ENCODE data around the gene PSMF1. TPM values are rescaled to one million over a fixed set of nuclear protein-coding genes. Genes with fewer than 3 reads are reported as not detected.
A peak's percentile ranks its signal among the peaks of the same experiment; 100 is the strongest.

Gene PSMF1
- total RNA-seq, 1 experiment from 2014 or later = 90.8 TPM

GRCh38 chr20:1186367-1186991 is 68.1 kb downstream of the PSMF1 start:
- H2AK5ac ChIP-seq (ENCODE audit: insufficient read length, low read length) = no peak overlapping the region
- Mint-ChIP-seq H3K4me3 (peak overlapping the region in 1 of 2 experiments; percentile 71; a peak in 4 of 5 replicates), H3K9me3 (no peaks in the 10 kb centered on the region; a peak in 2 of 5 replicates), H3K36me3 (ENCODE audit: insufficient read depth in 1 of 3, low read depth in 3 of 3) (0 out of 7 replicates have a peak, but pooled peaks cover 0 to under 1% (median 0%) of the 10 kb centered on the region in 3 experiments), H3K4me1 (peaks cover 18 to 30% of the 10 kb centered on the region in 2 experiments), H3K27ac (no peak overlapping the region), H3K27me3 (ENCODE audit: low read depth) (peaks cover 57% of the 10 kb centered on the region)
- H3K79me1 ChIP-seq (ENCODE audit: insufficient read depth, low read depth, low read length, poor library complexity, severe bottlenecking) = no peaks in the 10 kb centered on the region
- H2BK120ac ChIP-seq (ENCODE audit: low read depth, low read length, poor library complexity, severe bottlenecking) = no peak overlapping the region
- H3K18ac ChIP-seq (ENCODE audit: insufficient read length, low read depth, low read length) = peak overlapping the region; percentile 18
- no peaks in the 10 kb centered on the region for H3K79me2 ChIP-seq (ENCODE audit: insufficient read depth, low read length)
- H4K20me1 ChIP-seq (ENCODE audit: control insufficient read depth, insufficient read depth, insufficient read length) = no peaks in the 10 kb centered on the region
- H2BK12ac ChIP-seq (ENCODE audit: insufficient read length, low read depth, low read length) = no peak overlapping the region
- H3K9me3 ChIP-seq (ENCODE audit: control insufficient read depth, low read depth, low read length) = no peaks in the 10 kb centered on the region
- H4K5ac ChIP-seq (ENCODE audit: insufficient read length, low read depth, low read length) = no peak overlapping the region
- H3K27me3 ChIP-seq (ENCODE audit: insufficient read depth, low read length) = peaks cover 16% of the 10 kb centered on the region; the same call in 1 of the 2 replicates
- peaks cover 12% of the 10 kb centered on the region; the same call in 1 of the 2 replicates for H3K4me1 ChIP-seq (ENCODE audit: insufficient read depth, low read length)
- H2BK15ac ChIP-seq (ENCODE audit: low read depth, low read length) = no peak overlapping the region
- H3K27ac ChIP-seq (ENCODE audit: insufficient read length, low read depth, low read length) = no peak overlapping the region
- no peak overlapping the region for H3K56ac ChIP-seq (ENCODE audit: insufficient read length, low read depth, low read length)
- no peak overlapping the region for H4K91ac ChIP-seq (ENCODE audit: insufficient read length, low read depth, low read length)
- H3K4ac ChIP-seq (ENCODE audit: low read depth, low read length) = no peak overlapping the region
- no peak overlapping the region for H2BK20ac ChIP-seq (ENCODE audit: low read depth, low read length, poor library complexity, severe bottlenecking)
- no peak overlapping the region for H3K9ac ChIP-seq (ENCODE audit: extremely low read depth, insufficient read length, low read length)
- H2BK5ac ChIP-seq (ENCODE audit: insufficient read length, low read length) = no peak overlapping the region
- peak; percentile 52 for DNase-seq
- no peak overlapping the region for H4K8ac ChIP-seq (replicated peaks; ENCODE audit: insufficient read length, low read depth, low read length)
- 0 out of 2 replicates have a peak overlapping the region, but pooled peaks have one; percentile 9 for H3K14ac ChIP-seq (ENCODE audit: insufficient read depth, low read length)
- H3K4me2 ChIP-seq (ENCODE audit: insufficient read depth, insufficient read length, low read length) = no peak overlapping the region
- TF ChIP-seq CTCF (conservative IDR thresholded peaks at IDR 0.05) = no peak
- peaks cover 4% of the 10 kb centered on the region for H3K23me2 ChIP-seq (ENCODE audit: insufficient read length, low read depth, low read length, poor library complexity, severe bottlenecking)
- no peak overlapping the region for H3K23ac ChIP-seq (ENCODE audit: insufficient read length, low read depth, low read length)
- no CpG with 5 or more reads among the region's 13 CpGs for WGBS (ENCODE audit: extremely low coverage, insufficient read length, low lambda C conversion rate)
- H2AFZ ChIP-seq (ENCODE audit: low read length) = no peak overlapping the region
- H3T11ph ChIP-seq (ENCODE audit: low read length) = no peak overlapping the region
